GM12878 (cell line): ENCODE measurements around the gene KCTD12. TPM values are rescaled to one million over a fixed set of nuclear protein-coding genes. Genes with fewer than 3 reads are reported as not detected.

Experiments used
- ATAC-seq: fragments of 200-7000 bp; cut with Tn5 transposase; 3 replicates; pipeline ENCODE4 v1.9.1; 2020; ENCODE audit warnings: mild to moderate bottlenecking, moderate library complexity
- BruUV-seq: library from RNA; stranded (reverse); fragments of 400-500 nt; replicated peaks from 2 replicates; lab custom pipeline; 2021; lab: Mats Ljungman, UMichigan
- CTCF ChIA-PET: fragments of 300-600 bp; sonication (Branson Sonifier 250); formaldehyde crosslinking; extraction: SDS; loops from one replicate; lab custom pipeline; 2021; ENCODE audit warnings: inconsistent platforms; lab: Yijun Ruan, JAX
- POLR2A ChIA-PET: fragments of 350-600 bp; formaldehyde crosslinking; extraction: SDS; loops from one replicate; lab custom pipeline; 2021; ENCODE audit warnings: inconsistent platforms; lab: Charles Lee
- RAD21 ChIA-PET: fragments of 300-600 bp; sonication (Branson Sonifier 250); formaldehyde crosslinking; loops from one replicate; lab custom pipeline; 2023; ENCODE audit warnings: antibody characterized with exemption; ENCODE audit not compliant: unreplicated experiment; lab: Charles Lee
- SMC1A ChIA-PET: fragments of 300-600 bp; sonication (Branson Sonifier 250); formaldehyde crosslinking; loops from one replicate; lab custom pipeline; 2023; ENCODE audit not compliant: unreplicated experiment, uncharacterized antibody; lab: Charles Lee
- DNase-seq: peaks from one replicate; pipeline ENCODE4 v3.0.0-alpha.2; 2011; ENCODE audit warnings: low read depth, low spot score
- FAIRE-seq: peaks from 3 replicates; lab custom pipeline; 2011; peaks lifted over from hg19 to GRCh38; lab: Jason Lieb, UNC
- H2AFZ ChIP-seq: 2 replicates; pipeline ENCODE4 v1.6.0; 2011; ENCODE audit warnings: low read depth, low read length, control low read depth; ENCODE audit not compliant: control insufficient read depth
- H3K27ac ChIP-seq: 2 replicates; pipeline ENCODE4 v1.5.1; 2011; ENCODE audit warnings: control low read depth; ENCODE audit not compliant: control insufficient read depth, insufficient read depth
- H3K27me3 ChIP-seq, 2 experiments: replicated peaks in 1 of 2; 2 replicates each; pipeline versions ENCODE4 v1.6.0 to v1.6.1; 2011; ENCODE audit warnings: low read length in 1 of 2; ENCODE audit not compliant: control insufficient read depth in 2 of 2, insufficient read depth in 2 of 2
- H3K36me3 ChIP-seq, 2 experiments: 2 replicates each; pipeline ENCODE4 v1.5.1; 2011; ENCODE audit warnings: low read length in 1 of 2; ENCODE audit not compliant: control insufficient read depth in 2 of 2, insufficient read depth in 2 of 2
- H3K4me1 ChIP-seq: 2 replicates; pipeline ENCODE4 v1.6.1; 2011; ENCODE audit warnings: mild to moderate bottlenecking, low read length, moderate library complexity, mixed read lengths; ENCODE audit not compliant: control insufficient read depth, insufficient read depth
- H3K4me2 ChIP-seq: 2 replicates; pipeline ENCODE4 v1.6.0; 2011; ENCODE audit warnings: control low read depth; ENCODE audit not compliant: control insufficient read depth, insufficient read depth
- H3K4me3 ChIP-seq: fragments of 200-600 bp; sonication (generic); 2 replicates; pipeline ENCODE4 v1.5.1; 2016
- H3K79me2 ChIP-seq: 2 replicates; pipeline ENCODE4 v1.6.0; 2011; ENCODE audit warnings: low read length; ENCODE audit not compliant: control insufficient read depth, insufficient read depth
- H3K9ac ChIP-seq: 2 replicates; pipeline ENCODE4 v1.8.0; 2011; ENCODE audit warnings: low read length, control low read depth, mixed read lengths; ENCODE audit not compliant: control insufficient read depth, insufficient read depth
- H3K9me3 ChIP-seq: replicated peaks from 3 replicates; pipeline ENCODE4 v1.5.1; 2011; ENCODE audit warnings: mild to moderate bottlenecking, low read length; ENCODE audit not compliant: control insufficient read depth, insufficient read depth
- H4K20me1 ChIP-seq: 2 replicates; pipeline ENCODE4 v1.6.0; 2011; ENCODE audit not compliant: control insufficient read depth, insufficient read depth
- BACH1 ChIP-seq: fragments of 450-650 bp; IDR thresholded peaks from 2 replicates; pipeline ENCODE4 v1.6.1; 2017; ENCODE audit warnings: mild to moderate bottlenecking, borderline replicate concordance
- EGR1 ChIP-seq, 2 experiments: IDR thresholded peaks; 1 replicate in 1 of 2; 2 replicates in 1 of 2; pipeline ENCODE4 v1.6.1; 2011 to 2012; ENCODE audit warnings: low read depth in 2 of 2, low read length in 2 of 2, borderline replicate concordance in 1 of 2, mild to moderate bottlenecking in 1 of 2, moderate library complexity in 1 of 2
- FOXK2 ChIP-seq: fragments of 450-650 bp; IDR thresholded peaks from 2 replicates; pipeline ENCODE4 v1.6.1; 2017; ENCODE audit warnings: mild to moderate bottlenecking, moderate library complexity
- MEF2A ChIP-seq: IDR thresholded peaks from 2 replicates; pipeline ENCODE4 v1.6.1; 2011; ENCODE audit warnings: low read depth, mild to moderate bottlenecking, low read length, moderate library complexity; ENCODE audit not compliant: insufficient read depth
- PAX5 ChIP-seq: IDR thresholded peaks from 2 replicates; pipeline ENCODE4 v1.6.1; 2011; ENCODE audit warnings: low read depth, low read length, borderline replicate concordance
- POLR2AphosphoS5 ChIP-seq: IDR thresholded peaks from 2 replicates; pipeline ENCODE4 v1.6.1; 2011; ENCODE audit warnings: mild to moderate bottlenecking, low read length, inconsistent platforms
- SIX5 ChIP-seq: IDR thresholded peaks from 2 replicates; pipeline ENCODE4 v1.6.1; 2011; ENCODE audit warnings: mild to moderate bottlenecking, low read depth, low read length, moderate library complexity; ENCODE audit not compliant: severe bottlenecking
- SMAD5 ChIP-seq: IDR thresholded peaks from 2 replicates; pipeline ENCODE4 v1.6.1; 2016; ENCODE audit warnings: antibody characterized with exemption, low read depth
- WGBS: methylation state at CpG from one replicate; pipeline ENCODE4 v1.1.6; 2016; ENCODE audit warnings: low lambda C conversion rate; ENCODE audit not compliant: insufficient replicate concordance, insufficient coverage; ENCODE audit errors: missing lambda C conversion rate; 5-methylcytosine and 5-hydroxymethylcytosine counted together
- in situ Hi-C: fragments of 300-500 bp; cut with MboI; formaldehyde crosslinking; loops from 9 replicates; pipeline ENCODE4 v1.14.3; 2018; ENCODE audit warnings: mixed read lengths
- intact Hi-C: fragments of 100-400 bp; cut with micrococcal nuclease; formaldehyde crosslinking; loops from one replicate; pipeline ENCODE4 v1.14.2; 2022; ENCODE audit not compliant: unreplicated experiment
- polyA plus RNA-seq, 11 experiments: library from polyadenylated mRNA; depleted of rRNA in 4 of 11; unstranded in 6 of 11; stranded (reverse) in 5 of 11; fragments of >200 nt; fragmentation: Nextera tagmentation in 4 of 11; fragmentation: Illumina TruSeq in 1 of 11; extraction: Ambion mirVana in 4 of 11; extraction: Trizol in 1 of 11; gene quantifications; 1 replicate in 1 of 11; 2 replicates in 10 of 11; pipeline versions ENCODE4 v1.2.1 to v1.2.3, GENCODE V29; 2011 to 2016; ENCODE audit warnings: inconsistent platforms in 2 of 11, missing spikeins in 2 of 11, low read depth in 1 of 11
- total RNA-seq, 4 experiments: library from RNA; depleted of rRNA in 3 of 4; stranded (reverse); fragments of >200 nt in 3 of 4; fragmentation: Illumina TruSeq in 1 of 4; extraction: Trizol in 1 of 4; gene quantifications; 2 replicates each; pipeline versions ENCODE4 v1.2.1 to v1.2.3, GENCODE V29; 2013 to 2021
- TF ChIP-seq, protein P1 (sequence below): IDR thresholded peaks from 2 replicates; pipeline ENCODE4 v1.6.1; 2011; ENCODE audit warnings: borderline replicate concordance, low read depth, mild to moderate bottlenecking, moderate library complexity, low read length; ENCODE audit not compliant: insufficient read depth, poor library complexity, severe bottlenecking
- TF ChIP-seq, protein P2 (sequence below): fragments of 450-650 bp; IDR thresholded peaks from 2 replicates; pipeline ENCODE4 v1.6.1; 2016; ENCODE audit warnings: mild to moderate bottlenecking
- TF ChIP-seq, protein P3 (sequence below): fragments of 450-650 bp; IDR thresholded peaks from 2 replicates; pipeline ENCODE4 v1.6.1; 2017; ENCODE audit warnings: mild to moderate bottlenecking

The KCTD12 gene
- total and polyA plus RNA-seq, 10 of the 15 experiments (the other 5 are each of a cell fraction or from before 2014, with no cell fraction given), result 0.24 to 2.9 (median 0.92) TPM

DNA sequence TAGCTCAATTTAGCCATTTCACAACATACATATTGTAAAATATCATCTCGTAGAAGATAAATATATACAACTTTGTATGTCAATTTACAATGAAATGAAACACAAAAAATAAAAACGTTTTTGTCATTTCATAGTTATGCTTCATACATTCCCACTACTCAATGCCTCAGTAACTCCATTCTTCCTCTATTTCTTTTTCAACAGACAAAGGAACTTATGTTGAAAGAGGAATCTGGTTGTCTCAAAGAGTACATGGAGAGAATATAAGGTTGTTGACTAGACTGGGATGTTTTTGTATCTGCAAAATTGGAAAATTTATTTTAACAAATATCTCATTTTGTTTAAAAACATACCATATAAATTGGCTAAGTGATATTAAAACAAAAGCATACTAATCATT, 12.8 kb downstream of the KCTD12 start:
- POLR2A ChIA-PET, result no interaction called here
- intact Hi-C loops (no loop called here), in situ Hi-C loops (no loop called here)
- TF ChIP-seq, protein P1, sequence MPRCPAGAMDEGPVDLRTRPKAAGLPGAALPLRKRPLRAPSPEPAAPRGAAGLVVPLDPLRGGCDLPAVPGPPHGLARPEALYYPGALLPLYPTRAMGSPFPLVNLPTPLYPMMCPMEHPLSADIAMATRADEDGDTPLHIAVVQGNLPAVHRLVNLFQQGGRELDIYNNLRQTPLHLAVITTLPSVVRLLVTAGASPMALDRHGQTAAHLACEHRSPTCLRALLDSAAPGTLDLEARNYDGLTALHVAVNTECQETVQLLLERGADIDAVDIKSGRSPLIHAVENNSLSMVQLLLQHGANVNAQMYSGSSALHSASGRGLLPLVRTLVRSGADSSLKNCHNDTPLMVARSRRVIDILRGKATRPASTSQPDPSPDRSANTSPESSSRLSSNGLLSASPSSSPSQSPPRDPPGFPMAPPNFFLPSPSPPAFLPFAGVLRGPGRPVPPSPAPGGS, result no peak
- TF ChIP-seq FOXK2 (no peak), BACH1 (no peak), MEF2A (no peak), SIX5 (no peak), POLR2AphosphoS5 (no peak), EGR1 (IDR thresholded peaks at IDR 0.05; ENCODE audit: borderline replicate concordance in 1 of 2, low read depth in 2 of 2, low read length in 2 of 2) (no peak), PAX5 (no peak), SMAD5 (no peak)
- TF ChIP-seq, protein P2, sequence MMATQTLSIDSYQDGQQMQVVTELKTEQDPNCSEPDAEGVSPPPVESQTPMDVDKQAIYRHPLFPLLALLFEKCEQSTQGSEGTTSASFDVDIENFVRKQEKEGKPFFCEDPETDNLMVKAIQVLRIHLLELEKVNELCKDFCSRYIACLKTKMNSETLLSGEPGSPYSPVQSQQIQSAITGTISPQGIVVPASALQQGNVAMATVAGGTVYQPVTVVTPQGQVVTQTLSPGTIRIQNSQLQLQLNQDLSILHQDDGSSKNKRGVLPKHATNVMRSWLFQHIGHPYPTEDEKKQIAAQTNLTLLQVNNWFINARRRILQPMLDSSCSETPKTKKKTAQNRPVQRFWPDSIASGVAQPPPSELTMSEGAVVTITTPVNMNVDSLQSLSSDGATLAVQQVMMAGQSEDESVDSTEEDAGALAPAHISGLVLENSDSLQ, result no peak
- TF ChIP-seq, protein P3, sequence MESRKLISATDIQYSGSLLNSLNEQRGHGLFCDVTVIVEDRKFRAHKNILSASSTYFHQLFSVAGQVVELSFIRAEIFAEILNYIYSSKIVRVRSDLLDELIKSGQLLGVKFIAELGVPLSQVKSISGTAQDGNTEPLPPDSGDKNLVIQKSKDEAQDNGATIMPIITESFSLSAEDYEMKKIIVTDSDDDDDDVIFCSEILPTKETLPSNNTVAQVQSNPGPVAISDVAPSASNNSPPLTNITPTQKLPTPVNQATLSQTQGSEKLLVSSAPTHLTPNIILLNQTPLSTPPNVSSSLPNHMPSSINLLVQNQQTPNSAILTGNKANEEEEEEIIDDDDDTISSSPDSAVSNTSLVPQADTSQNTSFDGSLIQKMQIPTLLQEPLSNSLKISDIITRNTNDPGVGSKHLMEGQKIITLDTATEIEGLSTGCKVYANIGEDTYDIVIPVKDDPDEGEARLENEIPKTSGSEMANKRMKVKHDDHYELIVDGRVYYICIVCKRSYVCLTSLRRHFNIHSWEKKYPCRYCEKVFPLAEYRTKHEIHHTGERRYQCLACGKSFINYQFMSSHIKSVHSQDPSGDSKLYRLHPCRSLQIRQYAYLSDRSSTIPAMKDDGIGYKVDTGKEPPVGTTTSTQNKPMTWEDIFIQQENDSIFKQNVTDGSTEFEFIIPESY, result no peak
- Histone ChIP-seq H3K4me1 (no peaks in the 10 kb centered on the region), H3K27me3 (peaks cover 0 to 3% of the 10 kb centered on the region in 2 experiments; a peak in 2 of 4 replicates), H2AFZ (no peak overlapping the region), H3K36me3 (no peaks in the 10 kb centered on the region), H3K9ac (no peak overlapping the region), H3K4me3 (no peak overlapping the region), H3K79me2 (no peaks in the 10 kb centered on the region), H3K4me2 (no peak overlapping the region), H3K27ac (no peak overlapping the region), H4K20me1 (no peaks in the 10 kb centered on the region), H3K9me3 (no peaks in the 10 kb centered on the region)
- no peak for DNase-seq
- 42% methylated on average over 2 of the region's 2 CpGs for WGBS
- SMC1A ChIA-PET, result interaction anchor here (0.5 to 1.1 kb wide), 4 partner anchors 12 to 369 kb away, joined by 3 to 4 read pairs (median 4); no protein-coding TSS in a partner anchor
- RAD21 ChIA-PET, result interaction anchor here (0.8 kb wide), 2 partner anchors 11 to 16 kb away, joined by 3 read pairs; no protein-coding TSS in a partner anchor
- ATAC-seq, result no peak
- no TSS peak for BruUV-seq
- CTCF ChIA-PET, result interaction anchor here (2.3 kb wide), 1 partner anchor 30 kb away, joined by 12 read pairs; no protein-coding TSS in a partner anchor
- FAIRE-seq, result no peak
